Esophagus (tissue), 2 donors: ENCODE data around the gene CASQ1. TPM values are rescaled to one million over a fixed set of nuclear protein-coding genes. Genes with fewer than 3 reads are reported as not detected.

Source experiments
- H3K27ac ChIP-seq, 2 donors: one replicate each; pipeline ENCODE4 v1.5.1; 2013; ENCODE audit warnings: low read depth in 2 of 2, mild to moderate bottlenecking in 2 of 2, inconsistent platforms in 1 of 2, low read length in 1 of 2, moderate library complexity in 1 of 2
- H3K27me3 ChIP-seq, 2 donors: one replicate each; pipeline ENCODE4 v1.6.1; 2013; ENCODE audit warnings: low read length in 2 of 2, control low read depth in 1 of 2, mild to moderate bottlenecking in 1 of 2; ENCODE audit not compliant: insufficient read depth in 2 of 2, control insufficient read depth in 1 of 2
- H3K36me3 ChIP-seq, 2 donors: one replicate each; pipeline ENCODE4 v1.6.1; 2013; ENCODE audit warnings: low read length in 1 of 2; ENCODE audit not compliant: control insufficient read depth in 2 of 2, insufficient read depth in 2 of 2
- H3K4me1 ChIP-seq, 2 donors: one replicate each; pipeline ENCODE4 v1.6.1; 2013; ENCODE audit warnings: low read length in 1 of 2; ENCODE audit not compliant: control insufficient read depth in 2 of 2, insufficient read depth in 2 of 2
- H3K4me3 ChIP-seq, 2 donors: one replicate each; pipeline ENCODE4 v1.5.1; 2013; ENCODE audit warnings: low read length in 2 of 2, mild to moderate bottlenecking in 2 of 2, low read depth in 1 of 2, moderate library complexity in 1 of 2
- H3K9me3 ChIP-seq, 2 donors: one replicate each; pipeline ENCODE4 v1.6.1; 2013; ENCODE audit warnings: mild to moderate bottlenecking in 2 of 2, low read depth in 1 of 2, low read length in 1 of 2, moderate library complexity in 1 of 2; ENCODE audit not compliant: control insufficient read depth in 2 of 2, insufficient read depth in 1 of 2
- WGBS, 2 donors: extraction: QIAGEN DNeasy Blood & Tissue Kit; methylation state at CpG; one replicate each; pipeline ENCODE4 v1.1.7; 2013; 5-methylcytosine and 5-hydroxymethylcytosine counted together
- polyA plus RNA-seq, 2 donors: library from polyadenylated mRNA; stranded (reverse); fragments of 200-250 nt; gene quantifications; one replicate each; pipeline ENCODE4 v1.2.3, GENCODE V29; 2013
- donor health status: healthy with polysubstance abuse.
- donor health status: Bipolar disorder and iron deficiency.

The CASQ1 gene
- polyA plus RNA-seq, 2 donors: 0.14 to 0.35 TPM

GRCh38 chr1:160157174-160157573, 33.2 kb upstream of the CASQ1 start:
- Histone ChIP-seq H3K9me3 (no peaks in the 10 kb centered on the region), H3K27ac (no peak overlapping the region), H3K4me3 (no peak overlapping the region), H3K36me3 (no peaks in the 10 kb centered on the region), H3K27me3 (no peaks in the 10 kb centered on the region), H3K4me1 (no peaks in the 10 kb centered on the region)
- whole genome bisulfite sequencing, 2 donors: 76% methylated on average over 4 of the region's 4 CpGs

DNA sequence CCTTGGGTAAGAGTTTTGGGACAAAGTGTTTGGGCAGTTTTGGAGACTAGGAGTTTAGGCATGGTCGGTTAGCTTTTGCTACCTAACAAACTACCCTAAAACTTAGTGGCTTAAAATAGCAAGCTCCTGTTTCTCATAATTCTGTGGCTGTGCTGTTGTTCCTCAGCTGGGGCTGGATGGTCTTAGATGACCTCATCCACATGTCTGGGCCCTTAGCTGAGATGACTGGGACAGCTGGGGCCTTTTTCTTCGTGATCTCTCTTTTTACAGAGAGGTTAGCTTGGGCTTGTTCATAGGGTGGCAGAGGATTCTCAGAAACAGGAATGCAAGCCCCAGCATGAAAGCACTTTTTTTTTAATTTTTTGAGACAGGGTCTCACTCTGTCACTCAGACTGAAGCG, 32.3 kb upstream of the CASQ1 start:
- Histone ChIP-seq H3K4me1 (no peaks in the 10 kb centered on the region), H3K36me3 (no peaks in the 10 kb centered on the region), H3K27ac (no peak overlapping the region), H3K27me3 (no peaks in the 10 kb centered on the region), H3K9me3 (no peaks in the 10 kb centered on the region), H3K4me3 (no peak overlapping the region)
- WGBS, 2 donors: 75 to 95% methylated on average over 3 of the region's 3 CpGs

DNA sequence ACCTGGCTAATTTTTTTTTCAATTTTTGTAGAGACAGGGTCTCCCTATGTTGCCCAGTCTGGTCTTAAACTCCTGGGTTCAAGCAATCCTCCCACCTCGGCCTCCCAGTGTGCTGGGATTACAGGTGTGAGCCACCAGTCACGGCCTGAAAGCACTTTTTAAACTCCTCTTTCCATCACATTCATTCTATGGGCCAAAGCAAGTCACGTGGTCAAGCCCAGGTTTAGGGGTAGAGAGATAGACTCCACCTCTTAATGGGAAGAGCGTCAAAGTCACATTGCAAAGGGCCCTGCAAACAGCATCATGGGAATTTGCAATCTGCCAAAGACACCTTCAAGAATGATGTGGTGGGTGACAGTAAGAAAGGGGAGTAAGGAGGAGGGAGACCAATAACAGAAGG, 31.8 kb upstream of the CASQ1 start:
- Histone ChIP-seq H3K4me3 (no peak overlapping the region), H3K4me1 (no peaks in the 10 kb centered on the region), H3K36me3 (no peaks in the 10 kb centered on the region), H3K9me3 (no peaks in the 10 kb centered on the region), H3K27me3 (no peaks in the 10 kb centered on the region), H3K27ac (no peak overlapping the region)
- 86 to 87% methylated on average over 4 of the region's 4 CpGs for WGBS, 2 donors

GRCh38 chr1:160159846-160160245, 30.5 kb upstream of the CASQ1 start:
- Histone ChIP-seq H3K9me3 (no peaks in the 10 kb centered on the region), H3K36me3 (no peaks in the 10 kb centered on the region), H3K4me3 (no peak overlapping the region), H3K27ac (no peak overlapping the region), H3K4me1 (no peaks in the 10 kb centered on the region), H3K27me3 (no peaks in the 10 kb centered on the region)

GRCh38 chr1:160161965-160162705, 28.2 kb upstream of the CASQ1 start:
- Histone ChIP-seq H3K4me3 (no peak overlapping the region), H3K27ac (no peak overlapping the region), H3K36me3 (no peaks in the 10 kb centered on the region), H3K9me3 (no peaks in the 10 kb centered on the region), H3K27me3 (no peaks in the 10 kb centered on the region), H3K4me1 (no peaks in the 10 kb centered on the region)
- WGBS, 2 donors: 70 to 72% methylated on average over 6 of the region's 6 CpGs

GRCh38 chr1:160162931-160163330, 27.4 kb upstream of the CASQ1 start:
- Histone ChIP-seq H3K9me3 (no peaks in the 10 kb centered on the region), H3K36me3 (no peaks in the 10 kb centered on the region), H3K4me3 (no peak overlapping the region), H3K27ac (no peak overlapping the region), H3K4me1 (no peaks in the 10 kb centered on the region), H3K27me3 (no peaks in the 10 kb centered on the region)
- 81 to 85% methylated on average over 2 of the region's 2 CpGs for WGBS, 2 donors

DNA sequence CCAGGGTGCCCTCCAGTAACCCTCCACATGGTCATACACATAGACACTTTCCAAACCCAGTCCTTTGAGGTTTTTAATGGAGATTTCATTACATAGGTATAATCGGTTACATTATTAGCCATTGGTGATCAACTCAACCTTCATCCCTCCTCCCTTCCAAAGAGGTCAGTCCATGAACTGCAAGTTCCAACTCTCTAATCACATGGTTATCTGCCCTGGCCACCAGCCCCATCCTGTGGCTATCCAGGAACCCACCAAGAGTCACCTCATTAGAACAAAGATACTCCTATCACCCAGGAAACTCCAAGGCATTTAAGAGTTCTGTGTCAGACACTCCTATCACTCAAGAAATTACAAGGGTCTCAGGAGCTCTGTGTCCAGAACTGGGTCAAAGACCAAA, 26.8 kb upstream of the CASQ1 start:
- no peaks in the 10 kb centered on the region for H3K4me1 ChIP-seq
- WGBS, 2 donors: 96 to 98% methylated on average over 1 of the region's 1 CpG
- no peaks in the 10 kb centered on the region for H3K36me3 ChIP-seq

GRCh38 chr1:160164121-160164520, 26.3 kb upstream of the CASQ1 start:
- Histone ChIP-seq H3K27ac (no peak overlapping the region), H3K36me3 (no peaks in the 10 kb centered on the region), H3K27me3 (no peaks in the 10 kb centered on the region), H3K4me3 (no peak overlapping the region), H3K4me1 (no peaks in the 10 kb centered on the region), H3K9me3 (no peaks in the 10 kb centered on the region)
- 86 to 87% methylated on average over 10 of the region's 10 CpGs for WGBS, 2 donors

More for the DNA sequence above, 26.8 kb upstream of the CASQ1 start:
- H3K9me3 ChIP-seq: no peaks in the 10 kb centered on the region
- H3K27ac ChIP-seq: no peak overlapping the region
- no peaks in the 10 kb centered on the region for H3K27me3 ChIP-seq
- no peak overlapping the region for H3K4me3 ChIP-seq

DNA sequence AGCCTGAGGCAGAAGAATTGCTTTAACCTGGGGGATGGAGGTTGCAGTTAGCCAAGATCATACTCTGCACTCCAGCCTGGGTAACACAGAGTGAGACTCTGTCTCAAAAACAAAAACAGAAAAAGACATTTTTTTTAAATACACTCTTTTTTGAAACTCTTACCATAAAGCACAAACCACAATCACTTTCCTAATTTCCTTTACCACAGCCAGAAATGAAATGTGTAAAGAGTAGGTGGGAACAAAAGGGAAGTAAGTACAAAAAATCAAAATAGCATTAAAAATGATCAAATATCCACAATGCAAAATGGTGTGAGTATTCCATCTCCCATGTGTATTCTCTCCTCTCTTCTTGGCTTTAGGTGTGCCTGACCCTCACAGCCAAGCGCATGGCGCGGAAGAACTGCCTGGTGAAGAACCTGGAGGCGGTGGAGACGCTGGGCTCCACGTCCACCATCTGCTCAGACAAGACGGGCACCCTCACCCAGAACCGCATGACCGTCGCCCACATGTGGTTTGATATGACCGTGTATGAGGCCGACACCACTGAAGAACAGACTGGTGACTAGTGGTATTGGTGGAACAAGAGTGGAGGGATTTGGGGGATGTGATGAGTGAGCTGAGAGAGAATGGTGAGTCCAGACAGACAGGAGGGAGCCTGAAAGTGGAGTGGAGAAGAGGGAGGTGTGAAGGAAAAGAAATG, 24.1 kb upstream of the CASQ1 start:
- no peaks in the 10 kb centered on the region for H3K9me3 ChIP-seq
- H3K4me1 ChIP-seq: no peaks in the 10 kb centered on the region
- 76 to 83% methylated on average over 12 of the region's 12 CpGs for WGBS, 2 donors
- H3K36me3 ChIP-seq: no peaks in the 10 kb centered on the region
- H3K4me3 ChIP-seq: no peak overlapping the region
- no peaks in the 10 kb centered on the region for H3K27me3 ChIP-seq
- no peak overlapping the region for H3K27ac ChIP-seq

DNA sequence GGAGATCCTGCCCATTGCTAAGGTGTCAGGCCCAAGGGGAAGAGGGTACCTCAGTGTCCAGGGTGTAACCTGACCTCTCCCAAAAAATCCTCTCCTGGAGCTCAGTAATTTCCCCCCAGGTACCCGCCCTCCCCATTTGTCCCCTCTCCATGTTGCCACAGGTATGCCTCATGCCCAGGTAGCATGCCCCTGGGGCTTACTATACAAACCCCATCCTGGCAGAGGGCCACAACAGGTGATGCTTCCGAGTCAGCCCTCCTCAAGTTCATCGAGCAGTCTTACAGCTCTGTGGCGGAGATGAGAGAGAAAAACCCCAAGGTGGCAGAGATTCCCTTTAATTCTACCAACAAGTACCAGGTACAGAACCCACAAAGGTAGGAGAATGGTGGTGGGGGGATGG, 23.3 kb upstream of the CASQ1 start:
- Histone ChIP-seq H3K9me3 (no peaks in the 10 kb centered on the region), H3K4me3 (no peak overlapping the region), H3K4me1 (no peaks in the 10 kb centered on the region), H3K27me3 (no peaks in the 10 kb centered on the region), H3K36me3 (no peaks in the 10 kb centered on the region), H3K27ac (no peak overlapping the region)
- 62 to 77% methylated on average over 4 of the region's 4 CpGs for WGBS, 2 donors
